OCI-LY1 (cell line): ENCODE measurements around the gene KCNK4.

Experiments used
- H2AFZ ChIP-seq: fragments of 200-600 bp; sonication (generic), shearing (Covaris generic); 2 replicates; pipeline ENCODE4 v1.6.0; 2014; ENCODE audit warnings: antibody characterized with exemption, mild to moderate bottlenecking, low read length
- H3F3A ChIP-seq: fragments of 200-600 bp; sonication (generic), shearing (Covaris generic); 2 replicates; pipeline ENCODE4 v1.6.0; 2014; ENCODE audit warnings: mild to moderate bottlenecking, antibody characterized with exemption, low read length, moderate library complexity; ENCODE audit not compliant: insufficient read depth
- H3K27ac ChIP-seq: fragments of 200-600 bp; sonication (generic); 2 replicates; pipeline ENCODE4 v1.5.1; 2014; ENCODE audit warnings: low read length, mixed run types, mild to moderate bottlenecking, low read depth; ENCODE audit not compliant: poor library complexity, severe bottlenecking
- H3K27me3 ChIP-seq: fragments of 200-600 bp; sonication (generic); 2 replicates; pipeline ENCODE4 v1.6.0; 2014; ENCODE audit warnings: antibody characterized with exemption, mild to moderate bottlenecking, low read length, moderate library complexity; ENCODE audit not compliant: insufficient read depth
- H3K36me3 ChIP-seq: fragments of 200-600 bp; sonication (generic); 2 replicates; pipeline ENCODE4 v1.6.1; 2014; ENCODE audit warnings: mild to moderate bottlenecking, antibody characterized with exemption, low read length, moderate library complexity, mixed read lengths; ENCODE audit not compliant: insufficient read depth
- H3K4me1 ChIP-seq: fragments of 200-600 bp; sonication (generic); 2 replicates; pipeline ENCODE4 v1.5.1; 2014; ENCODE audit warnings: mild to moderate bottlenecking, low read length, moderate library complexity; ENCODE audit not compliant: insufficient read depth, severe bottlenecking
- H3K4me2 ChIP-seq: fragments of 200-600 bp; sonication (generic), shearing (Covaris generic); 2 replicates; pipeline ENCODE4 v1.6.1; 2014; ENCODE audit warnings: low read length
- H3K4me3 ChIP-seq: fragments of 200-600 bp; sonication (generic); 2 replicates; pipeline ENCODE4 v1.5.1; 2014; ENCODE audit warnings: low read length, low read depth, mild to moderate bottlenecking, mixed read lengths; ENCODE audit not compliant: poor library complexity, severe bottlenecking
- H3K79me2 ChIP-seq: fragments of 200-600 bp; shearing (Covaris generic); 2 replicates; pipeline ENCODE4 v1.6.1; 2016; ENCODE audit warnings: mixed run types, low read length, mixed read lengths; ENCODE audit not compliant: insufficient read depth
- H3K9ac ChIP-seq: fragments of 200-600 bp; sonication (generic), shearing (Covaris generic); 2 replicates; pipeline ENCODE4 v1.6.1; 2014; ENCODE audit warnings: mild to moderate bottlenecking, low read length, mixed read lengths
- H3K9me2 ChIP-seq: fragments of 200-600 bp; sonication (generic), shearing (Covaris generic); 2 replicates; pipeline ENCODE4 v1.6.1; 2014; ENCODE audit warnings: low read depth, mild to moderate bottlenecking, low read length, mixed read lengths
- H3K9me3 ChIP-seq: fragments of 200-600 bp; shearing (Covaris generic); 2 replicates; pipeline ENCODE4 v1.6.1; 2014; ENCODE audit warnings: low read length, mixed read lengths
- H4K20me1 ChIP-seq: fragments of 200-600 bp; sonication (generic), shearing (Covaris generic); 2 replicates; pipeline ENCODE4 v1.6.0; 2016; ENCODE audit warnings: mild to moderate bottlenecking, low read length; ENCODE audit not compliant: insufficient read depth
- EZH2 ChIP-seq: fragments of 200-600 bp; sonication (generic), shearing (Covaris generic); IDR thresholded peaks from 2 replicates; pipeline ENCODE4 v1.8.0; 2017; ENCODE audit warnings: borderline replicate concordance, mixed run types, mild to moderate bottlenecking, antibody characterized with exemption, low read length, moderate library complexity, mixed read lengths
- TF ChIP-seq, protein P1 (sequence below): fragments of 200-600 bp; sonication (generic), shearing (Covaris generic); IDR thresholded peaks from 2 replicates; pipeline ENCODE4 v1.5.1; 2017; ENCODE audit warnings: mild to moderate bottlenecking, antibody characterized with exemption, low read length, moderate library complexity, mixed read lengths

Gene KCNK4

DNA sequence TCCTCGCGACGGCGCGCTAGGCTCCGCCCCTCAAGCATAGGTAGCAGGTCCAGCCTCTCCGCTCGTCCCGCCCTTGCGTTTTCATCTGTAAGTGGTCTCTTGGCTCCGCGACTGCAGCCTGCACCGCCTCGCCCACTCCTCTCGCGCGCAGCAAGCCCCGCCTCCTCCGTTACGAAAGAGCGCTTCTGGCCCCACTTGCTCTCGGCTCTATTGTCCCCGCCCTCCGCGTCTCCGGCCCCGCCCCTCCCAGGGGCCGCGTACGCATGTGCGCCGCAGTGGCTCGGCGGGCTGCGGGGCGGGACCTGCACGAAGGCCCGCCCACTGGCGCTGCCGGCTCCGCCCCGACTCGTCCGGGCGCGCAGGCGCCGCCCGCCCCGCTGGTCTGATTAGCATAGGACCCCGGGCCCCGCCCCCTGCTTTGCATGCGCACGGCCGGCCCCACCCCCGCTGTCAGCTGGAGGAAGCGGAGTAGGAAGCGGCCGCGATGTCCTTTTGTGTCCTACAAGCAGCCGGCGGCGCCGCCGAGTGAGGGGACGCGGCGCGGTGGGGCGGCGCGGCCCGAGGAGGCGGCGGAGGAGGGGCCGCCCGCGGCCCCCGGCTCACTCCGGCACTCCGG lies 14.1 kb downstream of the KCNK4 start, which contains the start of gene ESRRA:
TSS of gene ESRRA (plus strand) at position 450 of the 616 bp plus-strand sequence. CDS start 1,656 bp downstream, outside the sequence.
- Histone ChIP-seq H4K20me1 (no peaks in the 10 kb centered on the region), H3K4me2 (peak within 1 kb of the TSS; percentile 94), H3F3A (no peaks in the 10 kb centered on the region), H3K4me1 (peaks cover 27% of the 10 kb centered on the region), H3K79me2 (peaks cover 10% of the 10 kb centered on the region), H3K9ac (peak within 1 kb of the TSS; percentile 95), H3K9me2 (no peaks in the 10 kb centered on the region), H2AFZ (no peak within 1 kb of the TSS), H3K9me3 (no peaks in the 10 kb centered on the region), H3K27ac (peak within 1 kb of the TSS; percentile 95), H3K36me3 (peaks cover 9% of the 10 kb centered on the region; the same call in 1 of the 2 replicates), H3K4me3 (peak within 1 kb of the TSS; percentile 77), H3K27me3 (no peaks in the 10 kb centered on the region; the same call in 1 of the 2 replicates)
- TF ChIP-seq EZH2: no peak
- TF ChIP-seq, protein P1, sequence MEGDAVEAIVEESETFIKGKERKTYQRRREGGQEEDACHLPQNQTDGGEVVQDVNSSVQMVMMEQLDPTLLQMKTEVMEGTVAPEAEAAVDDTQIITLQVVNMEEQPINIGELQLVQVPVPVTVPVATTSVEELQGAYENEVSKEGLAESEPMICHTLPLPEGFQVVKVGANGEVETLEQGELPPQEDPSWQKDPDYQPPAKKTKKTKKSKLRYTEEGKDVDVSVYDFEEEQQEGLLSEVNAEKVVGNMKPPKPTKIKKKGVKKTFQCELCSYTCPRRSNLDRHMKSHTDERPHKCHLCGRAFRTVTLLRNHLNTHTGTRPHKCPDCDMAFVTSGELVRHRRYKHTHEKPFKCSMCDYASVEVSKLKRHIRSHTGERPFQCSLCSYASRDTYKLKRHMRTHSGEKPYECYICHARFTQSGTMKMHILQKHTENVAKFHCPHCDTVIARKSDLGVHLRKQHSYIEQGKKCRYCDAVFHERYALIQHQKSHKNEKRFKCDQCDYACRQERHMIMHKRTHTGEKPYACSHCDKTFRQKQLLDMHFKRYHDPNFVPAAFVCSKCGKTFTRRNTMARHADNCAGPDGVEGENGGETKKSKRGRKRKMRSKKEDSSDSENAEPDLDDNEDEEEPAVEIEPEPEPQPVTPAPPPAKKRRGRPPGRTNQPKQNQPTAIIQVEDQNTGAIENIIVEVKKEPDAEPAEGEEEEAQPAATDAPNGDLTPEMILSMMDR: no peak

- TF ChIP-seq EZH2: no peak
- TF ChIP-seq, protein P1: peak; percentile 65
Measured at GRCh38 chr11:64305691-64306562, 14.8 kb downstream of the KCNK4 start.

DNA sequence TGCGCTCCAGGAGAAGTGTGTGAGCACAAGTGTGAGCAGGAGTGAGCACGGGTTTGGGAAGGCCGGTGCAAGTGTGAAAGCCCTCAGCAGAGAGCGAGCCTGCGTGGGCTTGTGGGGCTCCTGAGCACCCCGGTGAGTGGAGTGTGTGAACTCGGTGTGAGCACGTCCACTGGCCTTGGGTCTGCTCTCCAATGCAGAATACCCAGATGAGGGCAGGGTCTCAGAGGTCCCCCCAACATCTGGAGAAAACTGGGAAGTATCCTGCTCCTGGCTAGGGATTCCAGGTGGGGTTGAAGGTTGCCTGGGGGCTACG lies 15.4 kb downstream of the KCNK4 start:
- Histone ChIP-seq H3K9ac (peak overlapping the region; percentile 92), H3F3A (no peaks in the 10 kb centered on the region), H3K4me3 (peak overlapping the region; percentile 70), H4K20me1 (no peaks in the 10 kb centered on the region), H3K27ac (peak overlapping the region; percentile 4), H3K4me2 (peak overlapping the region; percentile 94), H3K9me3 (no peaks in the 10 kb centered on the region), H3K36me3 (peaks cover 16% of the 10 kb centered on the region; the same call in 1 of the 2 replicates), H3K79me2 (peaks cover 10% of the 10 kb centered on the region), H3K4me1 (peaks cover 19% of the 10 kb centered on the region), H3K9me2 (no peaks in the 10 kb centered on the region), H3K27me3 (no peaks in the 10 kb centered on the region), H2AFZ (no peak overlapping the region)
- TF ChIP-seq EZH2: no peak
- TF ChIP-seq, protein P1: no peak

More at GRCh38 chr11:64305691-64306562, 14.8 kb downstream of the KCNK4 start:
- no peak overlapping the region for H2AFZ ChIP-seq
- H4K20me1 ChIP-seq: no peaks in the 10 kb centered on the region
- H3K27ac ChIP-seq: peak overlapping the region; percentile 4
- H3K27me3 ChIP-seq: no peaks in the 10 kb centered on the region
- peak overlapping the region; percentile 94 for H3K4me2 ChIP-seq
- peaks cover 10% of the 10 kb centered on the region for H3K79me2 ChIP-seq
- H3K9ac ChIP-seq: peak overlapping the region; percentile 92
- peaks cover 20% of the 10 kb centered on the region for H3K4me1 ChIP-seq
- peak overlapping the region; percentile 70 for H3K4me3 ChIP-seq
- H3K9me3 ChIP-seq: no peaks in the 10 kb centered on the region
- H3F3A ChIP-seq: no peaks in the 10 kb centered on the region
- peaks cover 14% of the 10 kb centered on the region; the same call in 1 of the 2 replicates for H3K36me3 ChIP-seq
- H3K9me2 ChIP-seq: no peaks in the 10 kb centered on the region
